HepG2 (cell line): ENCODE data around the gene STAT4. TPM values are rescaled to one million over a fixed set of nuclear protein-coding genes. Genes with fewer than 3 reads are reported as not detected.

ENCODE experiments used
- AGO2 ChIP-seq: fragments of 200-400 bp; formaldehyde crosslinking; optimal IDR thresholded peaks from 2 replicates; pipeline ENCODE3; 2017; ENCODE audit warnings: mild to moderate bottlenecking, low read depth, low read length, moderate library complexity
- BORCS8-MEF2B ChIP-seq: sonication (generic); formaldehyde crosslinking; IDR thresholded peaks from 2 replicates; pipeline ENCODE4 v1.8.0; 2022; ENCODE audit warnings: mild to moderate bottlenecking, missing genetic modification reagents
- HMGA1 ChIP-seq: sonication (generic); formaldehyde crosslinking; conservative IDR thresholded peaks from 2 replicates; pipeline ENCODE4 v1.4.0; 2020; ENCODE audit warnings: missing genetic modification reagents
- MYC ChIP-seq: sonication (generic); formaldehyde crosslinking; IDR thresholded peaks from 2 replicates; pipeline ENCODE4 v1.9.0; 2021; ENCODE audit warnings: missing genetic modification reagents, borderline replicate concordance
- PAF1 ChIP-seq: IDR thresholded peaks from 2 replicates; pipeline ENCODE4 v1.6.1; 2016; ENCODE audit warnings: missing genetic modification reagents, missing compliant biosample characterization
- SNRNP70 ChIP-seq: fragments of 200-400 bp; formaldehyde crosslinking; IDR thresholded peaks from 2 replicates; pipeline ENCODE4 v1.6.1; 2017; ENCODE audit warnings: mild to moderate bottlenecking, low read depth, low read length, moderate library complexity
- SRY ChIP-seq: sonication (generic); formaldehyde crosslinking; IDR thresholded peaks from 2 replicates; pipeline ENCODE4 v1.8.0; 2022; ENCODE audit warnings: mild to moderate bottlenecking, missing genetic modification reagents
- ZFP36L1 ChIP-seq: sonication (generic); formaldehyde crosslinking; IDR thresholded peaks from 2 replicates; pipeline ENCODE4 v1.8.0; 2022; ENCODE audit warnings: mild to moderate bottlenecking, missing genetic modification reagents, moderate library complexity
- ZNF30 ChIP-seq: sonication (generic); formaldehyde crosslinking; IDR thresholded peaks from 2 replicates; pipeline ENCODE4 v1.5.0; 2020; ENCODE audit warnings: mild to moderate bottlenecking, missing genetic modification reagents
- ZNF317 ChIP-seq: sonication (generic); formaldehyde crosslinking; IDR thresholded peaks from 2 replicates; pipeline ENCODE4 v1.5.0; 2020; ENCODE audit warnings: mild to moderate bottlenecking, missing genetic modification reagents
- ZNF354B ChIP-seq: sonication (generic); formaldehyde crosslinking; IDR thresholded peaks from 2 replicates; pipeline ENCODE4 v1.8.0; 2022; ENCODE audit warnings: mild to moderate bottlenecking, missing genetic modification reagents
- ZNF451 ChIP-seq: sonication (generic); formaldehyde crosslinking; IDR thresholded peaks from 2 replicates; pipeline ENCODE4 v1.5.0; 2020; ENCODE audit warnings: mild to moderate bottlenecking, missing genetic modification reagents
- ZSCAN21 ChIP-seq: sonication (generic); formaldehyde crosslinking; IDR thresholded peaks from 2 replicates; pipeline ENCODE4 v1.8.0; 2022; ENCODE audit warnings: mild to moderate bottlenecking, missing genetic modification reagents, moderate library complexity, borderline replicate concordance
- polyA plus RNA-seq, 8 experiments: library from polyadenylated mRNA; depleted of rRNA in 3 of 8; stranded (reverse) in 7 of 8; unstranded in 1 of 8; fragments of >200 nt; fragmentation: Illumina TruSeq in 4 of 8; extraction: Trizol in 4 of 8; gene quantifications; 2 replicates each; pipeline versions ENCODE4 v1.2.1 to v1.2.3, GENCODE V29; 2011 to 2016; ENCODE audit warnings: low read depth in 4 of 8, missing spikeins in 1 of 8, mixed read lengths in 1 of 8; ENCODE audit not compliant: insufficient read depth in 1 of 8
- total RNA-seq, 5 experiments: library from RNA; depleted of rRNA; stranded (reverse); fragments of >200 nt; fragmentation: Illumina TruSeq; extraction: Trizol; gene quantifications; 2 replicates each; pipeline ENCODE4 v1.2.3, GENCODE V29; 2016; ENCODE audit warnings: low read depth in 1 of 5
- TF ChIP-seq, protein P1 (sequence below): sonication (generic); formaldehyde crosslinking; IDR thresholded peaks from one replicate; pipeline ENCODE4 v1.5.1; 2020; ENCODE audit warnings: mild to moderate bottlenecking, missing genetic modification reagents; ENCODE audit errors: not compliant biosample characterization
- TF ChIP-seq, protein P2 (sequence below): conservative IDR thresholded peaks from 2 replicates; pipeline ENCODE4 v1.6.1; 2018; ENCODE audit warnings: missing genetic modification reagents
- TF ChIP-seq, protein P3 (sequence below): sonication (generic); formaldehyde crosslinking; IDR thresholded peaks from 2 replicates; pipeline ENCODE4 v1.8.0; 2023; ENCODE audit warnings: mild to moderate bottlenecking, missing genetic modification reagents
- TF ChIP-seq, protein P4 (sequence below): sonication (generic); formaldehyde crosslinking; conservative IDR thresholded peaks from 2 replicates; pipeline ENCODE4 v1.4.0; 2020; ENCODE audit warnings: missing genetic modification reagents

Gene STAT4
- total and polyA plus RNA-seq, 2 of the 13 experiments (the other 11 are each of a cell fraction or from before 2014, with no cell fraction given) = 0.37 TPM; not detected in 1

DNA sequence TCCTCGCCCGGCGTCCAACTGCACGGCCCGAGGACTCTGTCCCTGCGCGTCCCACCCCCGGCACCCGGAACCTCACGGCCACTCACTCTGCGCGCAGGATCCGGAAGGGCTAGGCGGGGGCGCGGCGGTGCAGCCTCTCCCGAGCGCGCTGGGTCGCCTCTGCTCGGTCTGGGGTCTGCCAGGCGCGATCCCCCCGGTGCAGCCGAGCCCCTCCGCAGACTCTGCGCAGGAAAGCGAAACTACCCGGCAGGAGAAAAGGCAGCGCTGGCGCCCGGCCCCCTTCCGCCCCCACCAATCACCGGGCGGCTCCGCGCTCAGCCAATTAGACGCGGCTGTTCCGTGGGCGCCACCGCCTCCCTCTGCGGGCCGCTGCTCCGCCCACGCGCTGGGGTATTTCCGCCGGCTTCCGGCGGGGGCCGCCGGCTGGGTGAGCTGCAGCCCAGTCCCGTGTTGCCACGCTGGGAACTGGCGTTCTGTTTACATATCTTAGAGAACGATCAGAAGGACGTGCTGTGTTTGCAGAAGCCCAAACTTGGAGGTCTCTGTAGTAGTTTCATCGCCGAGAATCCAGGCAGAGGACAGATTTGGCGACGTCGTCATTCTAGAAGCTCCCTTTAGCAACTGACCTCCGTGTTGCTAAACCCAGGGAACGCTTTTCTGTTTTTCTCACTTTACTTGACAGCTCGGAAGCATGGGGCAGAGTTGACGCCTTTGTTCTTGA is 136.7 kb downstream of the STAT4 start, which contains the start of gene STAT1 (continued):
- TF ChIP-seq, protein P1, sequence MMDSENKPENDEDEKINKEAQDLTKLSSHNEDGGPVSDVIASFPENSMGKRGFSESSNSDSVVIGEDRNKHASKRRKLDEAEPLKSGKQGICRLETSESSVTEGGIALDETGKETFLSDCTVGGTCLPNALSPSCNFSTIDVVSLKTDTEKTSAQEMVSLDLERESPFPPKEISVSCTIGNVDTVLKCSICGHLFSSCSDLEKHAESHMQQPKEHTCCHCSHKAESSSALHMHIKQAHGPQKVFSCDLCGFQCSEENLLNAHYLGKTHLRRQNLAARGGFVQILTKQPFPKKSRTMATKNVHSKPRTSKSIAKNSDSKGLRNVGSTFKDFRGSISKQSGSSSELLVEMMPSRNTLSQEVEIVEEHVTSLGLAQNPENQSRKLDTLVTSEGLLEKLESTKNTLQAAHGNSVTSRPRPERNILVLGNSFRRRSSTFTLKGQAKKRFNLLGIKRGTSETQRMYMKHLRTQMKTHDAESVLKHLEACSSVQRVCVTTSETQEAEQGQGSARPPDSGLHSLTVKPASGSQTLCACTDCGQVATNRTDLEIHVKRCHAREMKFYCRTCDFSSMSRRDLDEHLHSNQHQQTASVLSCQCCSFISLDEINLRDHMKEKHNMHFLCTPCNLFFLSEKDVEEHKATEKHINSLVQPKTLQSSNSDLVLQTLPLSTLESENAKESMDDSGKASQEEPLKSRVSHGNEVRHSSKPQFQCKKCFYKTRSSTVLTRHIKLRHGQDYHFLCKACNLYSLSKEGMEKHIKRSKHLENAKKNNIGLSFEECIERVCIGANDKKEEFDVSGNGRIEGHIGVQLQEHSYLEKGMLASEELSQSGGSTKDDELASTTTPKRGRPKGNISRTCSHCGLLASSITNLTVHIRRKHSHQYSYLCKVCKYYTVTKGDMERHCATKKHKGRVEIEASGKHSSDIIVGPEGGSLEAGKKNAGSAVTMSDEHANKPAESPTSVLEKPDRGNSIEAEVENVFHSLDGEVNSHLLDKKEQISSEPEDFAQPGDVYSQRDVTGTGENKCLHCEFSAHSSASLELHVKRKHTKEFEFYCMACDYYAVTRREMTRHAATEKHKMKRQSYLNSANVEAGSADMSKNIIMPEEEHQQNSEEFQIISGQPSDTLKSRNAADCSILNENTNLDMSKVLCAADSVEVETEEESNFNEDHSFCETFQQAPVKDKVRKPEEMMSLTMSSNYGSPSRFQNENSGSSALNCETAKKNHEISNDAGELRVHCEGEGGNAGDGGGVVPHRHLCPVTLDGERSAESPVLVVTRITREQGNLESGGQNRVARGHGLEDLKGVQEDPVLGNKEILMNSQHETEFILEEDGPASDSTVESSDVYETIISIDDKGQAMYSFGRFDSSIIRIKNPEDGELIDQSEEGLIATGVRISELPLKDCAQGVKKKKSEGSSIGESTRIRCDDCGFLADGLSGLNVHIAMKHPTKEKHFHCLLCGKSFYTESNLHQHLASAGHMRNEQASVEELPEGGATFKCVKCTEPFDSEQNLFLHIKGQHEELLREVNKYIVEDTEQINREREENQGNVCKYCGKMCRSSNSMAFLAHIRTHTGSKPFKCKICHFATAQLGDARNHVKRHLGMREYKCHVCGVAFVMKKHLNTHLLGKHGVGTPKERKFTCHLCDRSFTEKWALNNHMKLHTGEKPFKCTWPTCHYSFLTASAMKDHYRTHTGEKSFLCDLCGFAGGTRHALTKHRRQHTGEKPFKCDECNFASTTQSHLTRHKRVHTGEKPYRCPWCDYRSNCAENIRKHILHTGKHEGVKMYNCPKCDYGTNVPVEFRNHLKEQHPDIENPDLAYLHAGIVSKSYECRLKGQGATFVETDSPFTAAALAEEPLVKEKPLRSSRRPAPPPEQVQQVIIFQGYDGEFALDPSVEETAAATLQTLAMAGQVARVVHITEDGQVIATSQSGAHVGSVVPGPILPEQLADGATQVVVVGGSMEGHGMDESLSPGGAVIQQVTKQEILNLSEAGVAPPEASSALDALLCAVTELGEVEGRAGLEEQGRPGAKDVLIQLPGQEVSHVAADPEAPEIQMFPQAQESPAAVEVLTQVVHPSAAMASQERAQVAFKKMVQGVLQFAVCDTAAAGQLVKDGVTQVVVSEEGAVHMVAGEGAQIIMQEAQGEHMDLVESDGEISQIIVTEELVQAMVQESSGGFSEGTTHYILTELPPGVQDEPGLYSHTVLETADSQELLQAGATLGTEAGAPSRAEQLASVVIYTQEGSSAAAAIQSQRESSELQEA (CRISPR knock-in tag) = peak; percentile 69
- TF ChIP-seq ZNF317 (CRISPR knock-in tag) = peak; percentile 89
- TF ChIP-seq ZNF30 (CRISPR knock-in tag) = no peak; the same call in 1 of the 2 replicates
- TF ChIP-seq, protein P2, sequence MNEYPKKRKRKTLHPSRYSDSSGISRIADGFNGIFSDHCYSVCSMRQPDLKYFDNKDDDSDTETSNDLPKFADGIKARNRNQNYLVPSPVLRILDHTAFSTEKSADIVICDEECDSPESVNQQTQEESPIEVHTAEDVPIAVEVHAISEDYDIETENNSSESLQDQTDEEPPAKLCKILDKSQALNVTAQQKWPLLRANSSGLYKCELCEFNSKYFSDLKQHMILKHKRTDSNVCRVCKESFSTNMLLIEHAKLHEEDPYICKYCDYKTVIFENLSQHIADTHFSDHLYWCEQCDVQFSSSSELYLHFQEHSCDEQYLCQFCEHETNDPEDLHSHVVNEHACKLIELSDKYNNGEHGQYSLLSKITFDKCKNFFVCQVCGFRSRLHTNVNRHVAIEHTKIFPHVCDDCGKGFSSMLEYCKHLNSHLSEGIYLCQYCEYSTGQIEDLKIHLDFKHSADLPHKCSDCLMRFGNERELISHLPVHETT = peak; percentile 92
- TF ChIP-seq, protein P3, sequence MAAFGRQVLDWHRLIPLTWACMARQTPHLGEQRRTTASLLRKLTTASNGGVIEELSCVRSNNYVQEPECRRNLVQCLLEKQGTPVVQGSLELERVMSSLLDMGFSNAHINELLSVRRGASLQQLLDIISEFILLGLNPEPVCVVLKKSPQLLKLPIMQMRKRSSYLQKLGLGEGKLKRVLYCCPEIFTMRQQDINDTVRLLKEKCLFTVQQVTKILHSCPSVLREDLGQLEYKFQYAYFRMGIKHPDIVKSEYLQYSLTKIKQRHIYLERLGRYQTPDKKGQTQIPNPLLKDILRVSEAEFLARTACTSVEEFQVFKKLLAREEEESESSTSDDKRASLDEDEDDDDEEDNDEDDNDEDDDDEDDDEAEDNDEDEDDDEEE = 0 out of 2 replicates have a peak, but pooled peaks have one; percentile 15
- TF ChIP-seq SRY (CRISPR knock-in tag) = peak; percentile 71; the same call in 1 of the 2 replicates
- peak; percentile 91; the same call in 1 of the 2 replicates for TF ChIP-seq ZSCAN21 (CRISPR knock-in tag)
- no peak for TF ChIP-seq PAF1 (CRISPR knock-in tag)
- peak; percentile 84; the same call in 1 of the 2 replicates for TF ChIP-seq ZNF451 (CRISPR knock-in tag)
- TF ChIP-seq ZNF354B = 0 out of 2 replicates have a peak, but pooled peaks have one; percentile 77
- peak; percentile 99 for TF ChIP-seq ZFP36L1
- TF ChIP-seq, protein P4, sequence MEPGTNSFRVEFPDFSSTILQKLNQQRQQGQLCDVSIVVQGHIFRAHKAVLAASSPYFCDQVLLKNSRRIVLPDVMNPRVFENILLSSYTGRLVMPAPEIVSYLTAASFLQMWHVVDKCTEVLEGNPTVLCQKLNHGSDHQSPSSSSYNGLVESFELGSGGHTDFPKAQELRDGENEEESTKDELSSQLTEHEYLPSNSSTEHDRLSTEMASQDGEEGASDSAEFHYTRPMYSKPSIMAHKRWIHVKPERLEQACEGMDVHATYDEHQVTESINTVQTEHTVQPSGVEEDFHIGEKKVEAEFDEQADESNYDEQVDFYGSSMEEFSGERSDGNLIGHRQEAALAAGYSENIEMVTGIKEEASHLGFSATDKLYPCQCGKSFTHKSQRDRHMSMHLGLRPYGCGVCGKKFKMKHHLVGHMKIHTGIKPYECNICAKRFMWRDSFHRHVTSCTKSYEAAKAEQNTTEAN (CRISPR knock-in tag) = 0 out of 2 replicates have a peak, but pooled peaks have one; percentile 57
- no peak for TF ChIP-seq SNRNP70
- TF ChIP-seq HMGA1 (CRISPR knock-in tag) = no peak
- TF ChIP-seq MYC (CRISPR knock-in tag) = peak; percentile 99
- peak; percentile 87 for TF ChIP-seq AGO2
- TF ChIP-seq BORCS8-MEF2B (CRISPR knock-in tag) = peak; percentile 96
